Measurements from ENCODE around the gene CYTH3. TPM values are rescaled to one million over a fixed set of nuclear protein-coding genes. Genes with fewer than 3 reads are reported as not detected.

CYTH3 gene
- total RNA-seq, 4 donors from 2014 or later, result 41.0 to 75.5 (median 56.7) TPM

GRCh38 chr7:6258440-6259182 is 13.8 kb downstream of the CYTH3 start:
- DNase-seq, result no peak
- H3K36me3 ChIP-seq, result no peaks in the 10 kb centered on the region
- intact Hi-C loops (cut with DNase I), result no loop called here
- H3K27ac ChIP-seq, result peak overlapping the region in 1 of 3 donors; percentile 24
- H3K4me1 ChIP-seq, result peaks cover 21 to 61% of the 10 kb centered on the region in 2 donors
- H3K9me3 ChIP-seq, result no peaks in the 10 kb centered on the region
- TF ChIP-seq POLR2A (IDR thresholded peaks at IDR 0.05), result no peak
- TF ChIP-seq, protein P1, sequence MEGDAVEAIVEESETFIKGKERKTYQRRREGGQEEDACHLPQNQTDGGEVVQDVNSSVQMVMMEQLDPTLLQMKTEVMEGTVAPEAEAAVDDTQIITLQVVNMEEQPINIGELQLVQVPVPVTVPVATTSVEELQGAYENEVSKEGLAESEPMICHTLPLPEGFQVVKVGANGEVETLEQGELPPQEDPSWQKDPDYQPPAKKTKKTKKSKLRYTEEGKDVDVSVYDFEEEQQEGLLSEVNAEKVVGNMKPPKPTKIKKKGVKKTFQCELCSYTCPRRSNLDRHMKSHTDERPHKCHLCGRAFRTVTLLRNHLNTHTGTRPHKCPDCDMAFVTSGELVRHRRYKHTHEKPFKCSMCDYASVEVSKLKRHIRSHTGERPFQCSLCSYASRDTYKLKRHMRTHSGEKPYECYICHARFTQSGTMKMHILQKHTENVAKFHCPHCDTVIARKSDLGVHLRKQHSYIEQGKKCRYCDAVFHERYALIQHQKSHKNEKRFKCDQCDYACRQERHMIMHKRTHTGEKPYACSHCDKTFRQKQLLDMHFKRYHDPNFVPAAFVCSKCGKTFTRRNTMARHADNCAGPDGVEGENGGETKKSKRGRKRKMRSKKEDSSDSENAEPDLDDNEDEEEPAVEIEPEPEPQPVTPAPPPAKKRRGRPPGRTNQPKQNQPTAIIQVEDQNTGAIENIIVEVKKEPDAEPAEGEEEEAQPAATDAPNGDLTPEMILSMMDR (IDR thresholded peaks at IDR 0.05), result no peak
- H3K4me3 ChIP-seq (replicated peaks in 1 of 3), result no peak overlapping the region
- 67 to 73% methylated on average over 5 of the region's 5 CpGs for WGBS, 2 donors
- H3K27me3 ChIP-seq, result no peaks in the 10 kb centered on the region

- Histone ChIP-seq H3K27me3 (no peaks in the 10 kb centered on the region), H3K36me3 (no peaks in the 10 kb centered on the region), H3K4me1 (peaks cover 25 to 65% of the 10 kb centered on the region in 2 donors), H3K27ac (peak overlapping the region in 1 of 3 donors; percentile 7), H3K4me3 (replicated peaks in 1 of 3) (no peak overlapping the region), H3K9me3 (no peaks in the 10 kb centered on the region)
- intact Hi-C loops (cut with DNase I), result no loop called here
- TF ChIP-seq POLR2A (IDR thresholded peaks at IDR 0.05), result no peak
- TF ChIP-seq, protein P1 (IDR thresholded peaks at IDR 0.05), result no peak
- WGBS, 2 donors, result 91 to 94% methylated on average over 4 of the region's 4 CpGs
- no peak for DNase-seq
These were observed 14.7 kb downstream of the CYTH3 start for GRCh38 chr7:6257675-6258074.

DNA sequence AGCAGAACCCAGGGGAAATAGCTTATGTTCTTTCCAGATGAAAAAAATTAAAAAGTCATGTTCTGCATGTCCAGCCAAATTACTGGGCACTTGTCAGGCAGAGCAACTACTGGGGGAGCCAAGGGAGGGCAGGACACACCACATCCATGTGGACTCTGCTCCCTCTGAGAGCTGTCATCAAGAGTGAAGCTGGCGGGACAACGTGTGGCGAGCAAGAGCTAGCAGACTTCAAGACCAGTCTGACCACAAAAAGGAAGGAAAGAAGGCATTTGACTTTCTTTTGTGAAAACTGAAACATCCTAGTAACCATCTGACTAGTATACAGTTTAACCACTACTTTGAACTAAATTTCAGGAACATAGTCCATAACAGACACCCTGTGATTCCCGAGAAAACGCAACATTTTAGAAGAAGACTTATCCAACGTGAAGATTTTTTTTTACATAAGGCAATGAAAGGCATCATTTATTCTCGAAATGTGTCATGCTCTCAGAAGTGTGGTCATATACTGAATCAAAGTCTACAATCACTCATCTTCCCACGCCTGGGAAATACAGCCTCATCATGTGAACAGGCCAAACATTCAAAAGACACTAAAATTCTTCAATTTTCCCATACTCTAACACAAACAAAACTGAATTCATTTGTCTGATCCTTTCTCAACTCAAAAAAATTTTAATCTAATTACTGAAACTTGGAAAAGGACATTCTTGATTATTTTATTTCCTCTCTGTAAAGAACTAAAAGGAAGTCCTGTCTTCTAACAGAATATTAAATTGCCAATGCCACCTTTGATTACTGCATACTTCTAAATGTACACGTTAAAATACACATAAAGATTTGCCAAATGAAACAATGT is 15.5 kb downstream of the CYTH3 start:
- H3K4me3 ChIP-seq (replicated peaks in 1 of 3), result no peak overlapping the region
- H3K27me3 ChIP-seq, result no peaks in the 10 kb centered on the region
- no peaks in the 10 kb centered on the region for H3K36me3 ChIP-seq
- H3K27ac ChIP-seq, result peak overlapping the region in 2 of 3 donors; percentile 7 to 11
- DNase-seq, result peak; percentile 74 to 75
- no peak for TF ChIP-seq POLR2A (IDR thresholded peaks at IDR 0.05)
- TF ChIP-seq, protein P1 (IDR thresholded peaks at IDR 0.05), result no peak
- H3K4me1 ChIP-seq, result peaks cover 26 to 69% of the 10 kb centered on the region in 2 donors
- intact Hi-C loops (cut with DNase I), result no loop called here
- WGBS, 2 donors, result 69 to 71% methylated on average over 9 of the region's 9 CpGs
- H3K9me3 ChIP-seq, result no peaks in the 10 kb centered on the region

DNA sequence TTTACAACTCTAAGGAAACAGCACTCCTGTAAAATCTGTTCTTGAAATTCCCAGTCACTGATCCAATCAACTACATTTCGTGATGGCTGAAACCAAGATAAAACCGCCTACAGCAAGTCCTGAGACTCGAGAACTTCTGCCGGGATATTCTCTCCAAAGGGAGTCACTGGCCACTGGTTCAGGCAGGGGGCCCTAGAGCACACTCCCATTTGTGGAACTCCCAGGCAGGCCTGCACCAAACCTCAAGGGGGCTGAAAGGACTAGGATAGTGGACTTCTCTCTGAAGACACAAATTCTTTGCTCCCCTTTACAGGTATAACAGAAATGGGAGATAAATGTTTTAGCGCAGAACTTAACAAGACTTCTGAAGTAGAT is 16.3 kb downstream of the CYTH3 start:
- H3K27me3 ChIP-seq, result no peaks in the 10 kb centered on the region
- TF ChIP-seq, protein P1 (IDR thresholded peaks at IDR 0.05), result no peak
- no peak for TF ChIP-seq POLR2A (IDR thresholded peaks at IDR 0.05)
- no peaks in the 10 kb centered on the region for H3K9me3 ChIP-seq
- no peaks in the 10 kb centered on the region for H3K36me3 ChIP-seq
- intact Hi-C loops (cut with DNase I), result no loop called here
- 58 to 69% methylated on average over 5 of the region's 5 CpGs for WGBS, 2 donors
- DNase-seq, result no peak
- H3K4me3 ChIP-seq (replicated peaks in 1 of 3), result no peak overlapping the region
- H3K4me1 ChIP-seq, result peaks cover 21 to 65% of the 10 kb centered on the region in 2 donors
- H3K27ac ChIP-seq, result peak overlapping the region in 1 of 3 donors; percentile 7

DNA sequence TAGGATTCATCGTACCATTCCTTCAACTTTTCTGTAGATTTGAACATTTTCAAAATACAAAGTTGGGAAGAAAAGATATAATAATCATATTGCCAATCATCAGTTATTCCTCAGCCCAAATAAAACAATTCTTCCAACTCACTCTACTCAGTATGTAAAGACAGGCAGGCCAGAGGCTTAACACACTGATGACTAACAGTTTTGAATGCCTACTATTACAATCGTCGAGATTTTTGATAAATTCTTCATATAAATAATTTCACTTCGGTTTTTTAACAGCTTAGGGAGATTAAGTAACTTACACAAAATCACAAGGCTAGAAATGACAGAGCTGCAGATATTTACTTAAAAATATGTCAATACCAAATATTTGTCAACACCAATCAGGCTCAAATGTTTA is 17.6 kb downstream of the CYTH3 start:
- intact Hi-C loops (cut with DNase I), result no loop called here
- H3K27ac ChIP-seq, result peak overlapping the region in 1 of 3 donors; percentile 6

More for the DNA sequence above, 17.6 kb downstream of the CYTH3 start:
- Histone ChIP-seq H3K4me3 (replicated peaks in 1 of 3) (no peak overlapping the region), H3K27me3 (no peaks in the 10 kb centered on the region), H3K36me3 (no peaks in the 10 kb centered on the region), H3K9me3 (no peaks in the 10 kb centered on the region), H3K4me1 (peaks cover 10 to 58% of the 10 kb centered on the region in 2 donors)
- no peak for TF ChIP-seq POLR2A (IDR thresholded peaks at IDR 0.05)
- TF ChIP-seq, protein P1 (IDR thresholded peaks at IDR 0.05), result no peak
- WGBS, 2 donors, result 82 to 89% methylated on average over 4 of the region's 4 CpGs
- DNase-seq, result no peak
